ENCODE measurements around the gene LRRC36. TPM values are rescaled to one million over a fixed set of nuclear protein-coding genes. Genes with fewer than 3 reads are reported as not detected.
"Not testable (repeated sequence)": the region's sequence is repeated elsewhere in the genome, so short reads cannot be mapped to it uniquely, and the experiment has no call there.

The LRRC36 gene
- total RNA-seq, 1 donor from 2014 or later = 0.20 TPM

- no peaks in the 10 kb centered on the region for H3K4me1 Mint-ChIP-seq (ENCODE audit: low read depth)
- DNase-seq (ENCODE audit: low spot score) = no peak
- no peak overlapping the region for H3K27ac Mint-ChIP-seq (ENCODE audit: unreplicated experiment)
- H3K4me3 Mint-ChIP-seq (ENCODE audit: unreplicated experiment) = no peak overlapping the region
- no peaks in the 10 kb centered on the region for H3K36me3 Mint-ChIP-seq (ENCODE audit: low read depth)
- TF ChIP-seq CTCF (IDR thresholded peaks at IDR 0.05) = peak; percentile 78
- peaks cover 11% of the 10 kb centered on the region for H3K27me3 Mint-ChIP-seq (ENCODE audit: low read depth)
- H3K9me3 Mint-ChIP-seq (ENCODE audit: low read depth) = no peaks in the 10 kb centered on the region
Observed at GRCh38 chr16:67372664-67373063, 46.0 kb downstream of the LRRC36 start.

GRCh38 chr16:67376012-67376411, 49.4 kb downstream of the LRRC36 start:
- H3K27me3 Mint-ChIP-seq (ENCODE audit: low read depth) = peaks cover 13% of the 10 kb centered on the region
- not testable (repeated sequence) for H3K27ac Mint-ChIP-seq (ENCODE audit: unreplicated experiment); H3K9me3 Mint-ChIP-seq (ENCODE audit: low read depth); H3K4me1 Mint-ChIP-seq (ENCODE audit: low read depth); DNase-seq (ENCODE audit: low spot score); H3K4me3 Mint-ChIP-seq (ENCODE audit: unreplicated experiment); H3K36me3 Mint-ChIP-seq (ENCODE audit: low read depth)

GRCh38 chr16:67378642-67379041, 52.0 kb downstream of the LRRC36 start:
- DNase-seq (ENCODE audit: low spot score) = no peak
- Mint-ChIP-seq H3K9me3 (ENCODE audit: low read depth) (no peaks in the 10 kb centered on the region), H3K27ac (ENCODE audit: unreplicated experiment) (no peak overlapping the region), H3K4me1 (ENCODE audit: low read depth) (no peaks in the 10 kb centered on the region), H3K27me3 (ENCODE audit: low read depth) (peaks cover 16% of the 10 kb centered on the region), H3K36me3 (ENCODE audit: low read depth) (no peaks in the 10 kb centered on the region), H3K4me3 (ENCODE audit: unreplicated experiment) (no peak overlapping the region)
- no peak for TF ChIP-seq CTCF (IDR thresholded peaks at IDR 0.05)

- Mint-ChIP-seq H3K36me3 (ENCODE audit: low read depth) (no peaks in the 10 kb centered on the region), H3K4me3 (ENCODE audit: unreplicated experiment) (no peak overlapping the region), H3K4me1 (ENCODE audit: low read depth) (no peaks in the 10 kb centered on the region), H3K27me3 (ENCODE audit: low read depth) (peaks cover 20% of the 10 kb centered on the region), H3K27ac (ENCODE audit: unreplicated experiment) (no peak overlapping the region), H3K9me3 (ENCODE audit: low read depth) (no peaks in the 10 kb centered on the region)
- no peak for DNase-seq (ENCODE audit: low spot score)
- no peak for TF ChIP-seq CTCF (IDR thresholded peaks at IDR 0.05)
Observed at GRCh38 chr16:67383284-67383683, 56.7 kb downstream of the LRRC36 start.

- Mint-ChIP-seq H3K4me3 (ENCODE audit: unreplicated experiment) (no peak overlapping the region), H3K27me3 (ENCODE audit: low read depth) (peaks cover 20% of the 10 kb centered on the region)
- no peak for TF ChIP-seq CTCF (IDR thresholded peaks at IDR 0.05)
Observed at GRCh38 chr16:67384778-67385510, 58.3 kb downstream of the LRRC36 start.

More at GRCh38 chr16:67384778-67385510, 58.3 kb downstream of the LRRC36 start:
- no peaks in the 10 kb centered on the region for H3K4me1 Mint-ChIP-seq (ENCODE audit: low read depth)
- H3K9me3 Mint-ChIP-seq (ENCODE audit: low read depth) = no peaks in the 10 kb centered on the region
- peaks cover 1% of the 10 kb centered on the region for H3K36me3 Mint-ChIP-seq (ENCODE audit: low read depth)
- no peak overlapping the region for H3K27ac Mint-ChIP-seq (ENCODE audit: unreplicated experiment)
- DNase-seq (ENCODE audit: low spot score) = no peak
